Tibial nerve (tissue), 4 donors: ENCODE results near the gene BOC. TPM values are rescaled to one million over a fixed set of nuclear protein-coding genes. Genes with fewer than 3 reads are reported as not detected.
A peak's percentile ranks its signal among the peaks of the same experiment; 100 is the strongest.

Experiments used
- DNase-seq, 2 donors: peaks; one replicate each; pipeline ENCODE4 v3.0.0-alpha.2; 2019; ENCODE audit warnings: low spot score in 2 of 2
- H3K27ac ChIP-seq, 4 donors: fragments of 200-600 bp; sonication (generic) in 3 of 4; one replicate each; pipeline ENCODE4 v1.5.1; 2017 to 2019; ENCODE audit warnings: mild to moderate bottlenecking in 1 of 4
- H3K27me3 ChIP-seq, 2 donors: fragments of 200-600 bp; sonication (generic) in 1 of 2; one replicate each; pipeline versions ENCODE4 v1.5.1 to v1.6.0; 2017 to 2019
- H3K36me3 ChIP-seq, 3 donors: fragments of 200-600 bp; sonication (generic); one replicate each; pipeline ENCODE4 v1.5.1; 2018 to 2019
- H3K4me1 ChIP-seq, 4 donors: fragments of 200-600 bp; sonication (generic) in 3 of 4; one replicate each; pipeline ENCODE4 v1.5.1; 2017 to 2019
- H3K4me3 ChIP-seq, 4 donors: fragments of 200-600 bp; sonication (generic) in 3 of 4; one replicate each; pipeline ENCODE4 v1.5.1; 2017 to 2019; ENCODE audit warnings: mild to moderate bottlenecking in 1 of 4, moderate library complexity in 1 of 4
- H3K9me3 ChIP-seq, 4 donors: fragments of 200-600 bp; sonication (generic) in 3 of 4; one replicate each; pipeline ENCODE4 v1.5.1; 2017 to 2019
- EP300 ChIP-seq, 2 donors: sonication (generic); formaldehyde crosslinking; IDR thresholded peaks; one replicate each; pipeline ENCODE4 v1.6.1; 2017; ENCODE audit warnings: antibody characterized with exemption in 2 of 2, mild to moderate bottlenecking in 1 of 2
- POLR2A ChIP-seq, 2 donors: fragments of 450-650 bp; IDR thresholded peaks; one replicate each; pipeline ENCODE4 v1.6.1; 2017; ENCODE audit warnings: antibody characterized with exemption in 2 of 2, mild to moderate bottlenecking in 2 of 2, moderate library complexity in 2 of 2
- WGBS, 2 donors: methylation state at CpG; one replicate each; pipeline ENCODE4 v1.1.5; 2018; 5-methylcytosine and 5-hydroxymethylcytosine counted together
- total RNA-seq, 4 donors: library from RNA; depleted of rRNA; stranded (reverse); fragments of >200 nt; gene quantifications; one replicate each; pipeline ENCODE4 v1.1.0, GENCODE V29; 2016
- TF ChIP-seq, protein P1 (sequence below), 5 experiments: fragments of 200-600 bp in 3 of 5; fragments of 450-650 bp in 2 of 5; sonication (generic) in 3 of 5; IDR thresholded peaks; one replicate each; pipeline ENCODE4 v1.5.1; 2016 to 2019; ENCODE audit warnings: antibody characterized with exemption in 5 of 5, mild to moderate bottlenecking in 3 of 5, moderate library complexity in 2 of 5

Gene BOC
- total RNA-seq, 4 donors from 2014 or later: 27.6 to 63.2 (median 48.1) TPM

DNA sequence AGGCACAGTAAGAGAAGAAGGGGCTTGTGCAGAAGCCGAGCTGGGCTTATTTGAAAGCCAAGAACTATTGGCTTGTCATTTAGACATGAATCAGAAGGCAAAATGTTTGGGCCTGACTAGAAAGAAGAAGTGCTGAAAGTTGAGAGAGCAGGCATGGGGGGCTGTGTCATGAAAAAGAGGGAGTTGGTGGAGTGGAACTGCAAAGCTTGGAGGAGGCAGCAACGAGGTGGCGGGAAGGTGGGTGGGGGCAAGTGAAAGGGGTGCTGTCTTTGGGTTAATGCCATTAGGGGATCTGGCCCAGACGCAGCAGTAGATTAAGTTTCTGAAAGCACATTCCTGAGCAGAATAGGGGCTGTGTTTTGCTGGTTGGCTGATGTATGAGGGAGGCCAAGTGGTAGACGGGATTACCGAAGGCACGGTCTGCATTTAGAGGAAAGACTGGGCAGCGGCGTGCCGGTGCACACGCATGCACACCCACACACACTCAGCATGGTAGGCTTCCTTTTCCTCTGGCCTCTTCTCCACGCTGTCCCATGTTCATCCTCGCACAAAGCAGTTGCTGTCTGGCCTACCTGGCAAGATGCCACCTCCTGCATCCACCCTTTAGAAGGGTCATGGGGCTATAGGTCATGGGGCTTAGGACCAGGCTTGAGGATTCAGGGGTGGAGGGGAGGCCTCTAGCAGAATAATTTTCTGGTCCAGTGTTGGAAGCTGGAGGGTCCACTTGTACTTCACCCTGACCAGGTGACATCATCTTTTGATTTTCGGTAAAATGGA, 43.0 kb downstream of the BOC start:
- TF ChIP-seq EP300 (IDR thresholded peaks at IDR 0.05) (no peak), POLR2A (IDR thresholded peaks at IDR 0.05) (no peak)
- TF ChIP-seq, protein P1, sequence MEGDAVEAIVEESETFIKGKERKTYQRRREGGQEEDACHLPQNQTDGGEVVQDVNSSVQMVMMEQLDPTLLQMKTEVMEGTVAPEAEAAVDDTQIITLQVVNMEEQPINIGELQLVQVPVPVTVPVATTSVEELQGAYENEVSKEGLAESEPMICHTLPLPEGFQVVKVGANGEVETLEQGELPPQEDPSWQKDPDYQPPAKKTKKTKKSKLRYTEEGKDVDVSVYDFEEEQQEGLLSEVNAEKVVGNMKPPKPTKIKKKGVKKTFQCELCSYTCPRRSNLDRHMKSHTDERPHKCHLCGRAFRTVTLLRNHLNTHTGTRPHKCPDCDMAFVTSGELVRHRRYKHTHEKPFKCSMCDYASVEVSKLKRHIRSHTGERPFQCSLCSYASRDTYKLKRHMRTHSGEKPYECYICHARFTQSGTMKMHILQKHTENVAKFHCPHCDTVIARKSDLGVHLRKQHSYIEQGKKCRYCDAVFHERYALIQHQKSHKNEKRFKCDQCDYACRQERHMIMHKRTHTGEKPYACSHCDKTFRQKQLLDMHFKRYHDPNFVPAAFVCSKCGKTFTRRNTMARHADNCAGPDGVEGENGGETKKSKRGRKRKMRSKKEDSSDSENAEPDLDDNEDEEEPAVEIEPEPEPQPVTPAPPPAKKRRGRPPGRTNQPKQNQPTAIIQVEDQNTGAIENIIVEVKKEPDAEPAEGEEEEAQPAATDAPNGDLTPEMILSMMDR (IDR thresholded peaks at IDR 0.05): no peak
- DNase-seq: no peak
- Histone ChIP-seq H3K27ac (peak overlapping the region in 3 of 4 donors; percentile 6 to 80 (median 50)), H3K36me3 (peaks cover 0 to 16% (median 0%) of the 10 kb centered on the region in 3 donors), H3K27me3 (no peaks in the 10 kb centered on the region), H3K4me1 (peaks cover 0 to 28% (median 14%) of the 10 kb centered on the region in 4 donors), H3K4me3 (no peak overlapping the region), H3K9me3 (no peaks in the 10 kb centered on the region)
- 37 to 47% methylated on average over 14 of the region's 14 CpGs for WGBS, 2 donors

DNA sequence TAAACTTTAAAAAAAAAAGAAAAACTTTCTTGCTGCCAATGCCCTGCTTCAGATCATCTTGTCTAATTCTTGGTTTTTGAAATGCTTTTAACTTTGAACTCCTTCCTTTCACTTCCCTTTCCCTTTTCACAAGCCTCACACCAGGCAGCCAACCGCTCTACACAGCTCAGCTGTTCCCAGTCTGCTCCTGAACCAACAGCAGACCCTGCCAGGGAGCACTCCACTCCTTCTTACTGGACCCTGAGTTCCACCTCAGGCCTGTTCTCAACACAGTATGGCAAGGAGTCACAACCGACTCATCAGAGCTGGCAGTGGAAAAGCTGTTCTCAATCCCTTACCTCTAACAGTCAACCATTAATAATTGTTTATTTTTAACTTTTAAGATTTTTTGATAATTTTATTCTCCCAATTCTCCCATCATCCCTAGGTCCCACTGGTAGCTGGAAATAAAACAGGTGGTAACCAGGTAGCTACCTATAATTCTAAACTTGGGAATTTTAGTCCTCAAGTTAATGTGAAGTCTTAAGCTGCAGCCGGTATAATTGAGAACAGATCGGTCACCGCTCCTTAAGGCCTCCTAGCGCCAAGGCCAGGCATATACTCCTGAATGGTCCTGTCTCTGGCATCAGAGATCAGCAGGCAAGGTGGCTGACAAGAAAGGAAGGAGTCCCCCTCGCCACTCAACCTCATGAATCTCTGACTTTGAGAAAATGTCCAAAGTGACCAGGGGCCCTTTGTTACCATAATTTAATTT, 43.9 kb downstream of the BOC start:
- WGBS, 2 donors: 86 to 88% methylated on average over 7 of the region's 7 CpGs
- Histone ChIP-seq H3K36me3 (peaks cover 0 to 10% (median 0%) of the 10 kb centered on the region in 3 donors), H3K27ac (peak overlapping the region in 2 of 4 donors; percentile 50 to 80), H3K4me1 (peaks cover 0 to 29% (median 14%) of the 10 kb centered on the region in 4 donors), H3K9me3 (no peaks in the 10 kb centered on the region), H3K27me3 (no peaks in the 10 kb centered on the region), H3K4me3 (no peak overlapping the region)
- DNase-seq: no peak
- TF ChIP-seq, protein P1 (IDR thresholded peaks at IDR 0.05): no peak
- TF ChIP-seq POLR2A (IDR thresholded peaks at IDR 0.05): no peak
- TF ChIP-seq EP300 (IDR thresholded peaks at IDR 0.05): no peak

DNA sequence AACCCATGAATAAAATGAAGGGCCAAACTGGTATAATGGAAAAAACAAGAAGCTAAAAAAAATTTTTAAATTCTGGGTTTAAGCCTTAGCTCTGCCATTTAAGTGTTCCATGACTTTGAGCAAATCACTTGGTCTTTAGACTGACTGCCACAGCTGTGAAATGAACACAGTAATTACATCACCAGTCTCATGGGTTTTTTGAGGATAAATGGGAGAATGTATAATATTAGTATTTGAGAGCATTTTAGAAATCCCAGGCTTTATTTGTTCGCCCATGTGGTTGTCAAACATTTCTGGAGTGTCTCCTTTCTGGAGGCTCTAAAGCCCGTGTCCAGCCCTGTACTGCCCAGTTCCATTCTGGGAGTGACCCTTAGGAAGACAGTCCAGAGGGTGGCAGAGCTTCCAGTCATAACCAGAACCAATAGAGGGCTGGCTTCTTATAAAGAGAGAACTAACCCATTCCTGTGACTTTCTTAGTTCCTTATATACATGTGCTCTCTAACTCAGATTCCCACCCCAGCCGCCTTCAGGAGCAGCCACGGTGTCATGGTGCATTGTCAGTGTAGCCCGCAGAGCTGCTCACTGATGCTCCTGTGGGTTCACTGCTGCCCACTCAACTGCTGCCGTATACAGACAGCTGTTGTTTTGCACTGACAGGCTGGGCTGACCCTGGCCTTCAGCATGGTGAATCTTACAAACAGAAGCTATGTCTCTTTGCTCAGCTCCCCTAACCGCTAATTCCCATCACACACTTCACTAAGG, 44.7 kb downstream of the BOC start:
- Histone ChIP-seq H3K4me1 (peaks cover 0 to 32% (median 15%) of the 10 kb centered on the region in 4 donors), H3K4me3 (no peak overlapping the region), H3K9me3 (no peaks in the 10 kb centered on the region), H3K27me3 (no peaks in the 10 kb centered on the region), H3K27ac (no peak overlapping the region), H3K36me3 (peaks cover 0 to 2% (median 0%) of the 10 kb centered on the region in 3 donors)
- WGBS, 2 donors: 69 to 85% methylated on average over 7 of the region's 7 CpGs
- no peak for TF ChIP-seq POLR2A (IDR thresholded peaks at IDR 0.05)
- TF ChIP-seq, protein P1 (IDR thresholded peaks at IDR 0.05): no peak
- TF ChIP-seq EP300 (IDR thresholded peaks at IDR 0.05): no peak
- no peak for DNase-seq

DNA sequence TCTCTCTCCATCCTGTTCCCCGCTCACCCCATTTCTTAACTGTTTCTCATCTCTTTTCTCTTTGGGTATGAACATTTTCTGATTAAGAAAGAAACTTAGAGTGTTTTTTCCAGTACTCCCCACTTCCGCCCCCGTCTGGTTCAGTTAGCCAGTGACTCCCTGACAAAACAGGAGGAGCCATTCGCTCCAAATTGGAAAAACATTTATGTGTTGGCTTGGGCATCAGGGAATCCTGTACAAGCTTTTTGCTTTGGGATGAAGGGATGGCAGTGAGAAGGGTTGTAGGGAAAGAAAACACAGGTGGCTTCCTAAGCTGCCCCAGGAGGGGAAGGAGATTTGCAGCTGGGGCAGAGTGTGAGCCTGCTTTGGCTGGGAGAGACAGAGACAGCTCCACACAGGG, 47.0 kb downstream of the BOC start:
- TF ChIP-seq, protein P1 (IDR thresholded peaks at IDR 0.05): peak in 1 of 5 experiments; percentile 14
- no peak for TF ChIP-seq POLR2A (IDR thresholded peaks at IDR 0.05)
- H3K4me3 ChIP-seq: no peak overlapping the region
- peaks cover 0 to 42% (median 18%) of the 10 kb centered on the region in 4 donors for H3K4me1 ChIP-seq
- H3K27ac ChIP-seq: peak overlapping the region in 2 of 4 donors; percentile 23 to 31
- H3K9me3 ChIP-seq: no peaks in the 10 kb centered on the region
- no peaks in the 10 kb centered on the region for H3K27me3 ChIP-seq
- H3K36me3 ChIP-seq: no peaks in the 10 kb centered on the region
- DNase-seq: peak in 1 of 2 donors; percentile 41
- 67 to 79% methylated on average over 4 of the region's 4 CpGs for WGBS, 2 donors
